ENCODE data around the gene ABCC3.

ABCC3 gene

DNA sequence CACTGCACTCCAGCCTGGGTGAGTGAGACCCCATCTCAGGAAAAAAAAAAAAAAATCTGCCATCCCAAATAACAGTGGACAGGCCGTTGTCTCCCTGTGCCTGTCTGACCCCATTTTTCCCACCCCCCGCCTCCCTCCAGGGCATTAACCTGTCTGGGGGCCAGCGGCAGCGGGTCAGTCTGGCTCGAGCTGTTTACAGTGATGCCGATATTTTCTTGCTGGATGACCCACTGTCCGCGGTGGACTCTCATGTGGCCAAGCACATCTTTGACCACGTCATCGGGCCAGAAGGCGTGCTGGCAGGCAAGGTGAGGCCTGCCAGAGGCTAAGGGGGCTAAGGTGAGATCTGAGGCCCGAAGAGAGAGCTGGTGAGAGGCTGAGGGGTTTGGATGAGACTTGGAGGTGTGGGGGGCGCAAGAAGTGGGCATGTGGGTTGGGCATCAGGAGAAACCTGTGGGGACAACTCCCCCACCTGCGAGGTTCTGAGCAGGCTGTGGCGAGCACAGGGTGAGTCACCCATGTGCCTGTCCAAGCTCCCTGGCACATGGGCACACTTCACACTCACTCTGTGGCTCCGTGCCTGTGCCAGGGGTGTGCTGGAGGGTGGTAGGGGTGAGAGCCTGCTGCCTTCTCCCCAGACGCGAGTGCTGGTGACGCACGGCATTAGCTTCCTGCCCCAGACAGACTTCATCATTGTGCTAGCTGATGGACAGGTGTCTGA lies 38.3 kb downstream of the ABCC3 start:
- H3K4me3 ChIP-seq (ENCODE audit: low read length), result no peak overlapping the region
- DNase-seq (ENCODE audit: low read depth), result peak; percentile 66
- TF ChIP-seq, protein P1, sequence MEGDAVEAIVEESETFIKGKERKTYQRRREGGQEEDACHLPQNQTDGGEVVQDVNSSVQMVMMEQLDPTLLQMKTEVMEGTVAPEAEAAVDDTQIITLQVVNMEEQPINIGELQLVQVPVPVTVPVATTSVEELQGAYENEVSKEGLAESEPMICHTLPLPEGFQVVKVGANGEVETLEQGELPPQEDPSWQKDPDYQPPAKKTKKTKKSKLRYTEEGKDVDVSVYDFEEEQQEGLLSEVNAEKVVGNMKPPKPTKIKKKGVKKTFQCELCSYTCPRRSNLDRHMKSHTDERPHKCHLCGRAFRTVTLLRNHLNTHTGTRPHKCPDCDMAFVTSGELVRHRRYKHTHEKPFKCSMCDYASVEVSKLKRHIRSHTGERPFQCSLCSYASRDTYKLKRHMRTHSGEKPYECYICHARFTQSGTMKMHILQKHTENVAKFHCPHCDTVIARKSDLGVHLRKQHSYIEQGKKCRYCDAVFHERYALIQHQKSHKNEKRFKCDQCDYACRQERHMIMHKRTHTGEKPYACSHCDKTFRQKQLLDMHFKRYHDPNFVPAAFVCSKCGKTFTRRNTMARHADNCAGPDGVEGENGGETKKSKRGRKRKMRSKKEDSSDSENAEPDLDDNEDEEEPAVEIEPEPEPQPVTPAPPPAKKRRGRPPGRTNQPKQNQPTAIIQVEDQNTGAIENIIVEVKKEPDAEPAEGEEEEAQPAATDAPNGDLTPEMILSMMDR (IDR thresholded peaks at IDR 0.05; ENCODE audit: insufficient read depth, low read depth, low read length, missing control alignments), result no peak

DNA sequence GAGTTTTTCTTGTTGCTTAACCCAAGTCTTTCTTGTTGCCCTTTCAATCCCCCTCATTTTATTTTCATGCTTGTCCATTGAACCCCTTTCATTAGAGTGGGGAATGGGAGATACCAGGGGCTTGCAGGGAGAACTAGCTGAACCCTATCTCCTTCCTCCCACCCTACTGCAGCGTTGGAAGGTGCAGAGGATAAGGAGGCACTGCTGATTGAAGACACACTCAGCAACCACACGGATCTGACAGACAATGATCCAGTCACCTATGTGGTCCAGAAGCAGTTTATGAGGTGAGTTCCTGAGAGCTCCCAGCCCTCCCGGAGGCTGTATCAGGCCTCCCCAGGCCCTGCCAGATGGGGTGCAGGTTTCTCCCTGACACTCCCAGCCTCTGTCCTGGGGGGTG lies 40.5 kb downstream of the ABCC3 start:
- TF ChIP-seq, protein P1 (IDR thresholded peaks at IDR 0.05; ENCODE audit: insufficient read depth, low read depth, low read length, missing control alignments), result no peak
- no peak for DNase-seq (ENCODE audit: low read depth)
- H3K4me3 ChIP-seq (ENCODE audit: low read length), result no peak overlapping the region

DNA sequence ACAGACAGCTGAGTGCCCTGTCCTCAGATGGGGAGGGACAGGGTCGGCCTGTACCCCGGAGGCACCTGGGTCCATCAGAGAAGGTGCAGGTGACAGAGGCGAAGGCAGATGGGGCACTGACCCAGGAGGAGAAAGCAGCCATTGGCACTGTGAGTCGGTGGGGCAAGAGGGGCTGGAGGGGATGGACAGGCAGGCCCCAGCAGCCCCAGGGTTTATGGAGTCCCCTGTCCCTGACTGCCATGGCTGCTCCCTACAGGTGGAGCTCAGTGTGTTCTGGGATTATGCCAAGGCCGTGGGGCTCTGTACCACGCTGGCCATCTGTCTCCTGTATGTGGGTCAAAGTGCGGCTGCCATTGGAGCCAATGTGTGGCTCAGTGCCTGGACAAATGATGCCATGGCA lies 40.9 kb downstream of the ABCC3 start:
- no peak overlapping the region for H3K4me3 ChIP-seq (ENCODE audit: low read length)
- DNase-seq (ENCODE audit: low read depth), result no peak
- TF ChIP-seq, protein P1 (IDR thresholded peaks at IDR 0.05; ENCODE audit: insufficient read depth, low read depth, low read length, missing control alignments), result no peak

DNA sequence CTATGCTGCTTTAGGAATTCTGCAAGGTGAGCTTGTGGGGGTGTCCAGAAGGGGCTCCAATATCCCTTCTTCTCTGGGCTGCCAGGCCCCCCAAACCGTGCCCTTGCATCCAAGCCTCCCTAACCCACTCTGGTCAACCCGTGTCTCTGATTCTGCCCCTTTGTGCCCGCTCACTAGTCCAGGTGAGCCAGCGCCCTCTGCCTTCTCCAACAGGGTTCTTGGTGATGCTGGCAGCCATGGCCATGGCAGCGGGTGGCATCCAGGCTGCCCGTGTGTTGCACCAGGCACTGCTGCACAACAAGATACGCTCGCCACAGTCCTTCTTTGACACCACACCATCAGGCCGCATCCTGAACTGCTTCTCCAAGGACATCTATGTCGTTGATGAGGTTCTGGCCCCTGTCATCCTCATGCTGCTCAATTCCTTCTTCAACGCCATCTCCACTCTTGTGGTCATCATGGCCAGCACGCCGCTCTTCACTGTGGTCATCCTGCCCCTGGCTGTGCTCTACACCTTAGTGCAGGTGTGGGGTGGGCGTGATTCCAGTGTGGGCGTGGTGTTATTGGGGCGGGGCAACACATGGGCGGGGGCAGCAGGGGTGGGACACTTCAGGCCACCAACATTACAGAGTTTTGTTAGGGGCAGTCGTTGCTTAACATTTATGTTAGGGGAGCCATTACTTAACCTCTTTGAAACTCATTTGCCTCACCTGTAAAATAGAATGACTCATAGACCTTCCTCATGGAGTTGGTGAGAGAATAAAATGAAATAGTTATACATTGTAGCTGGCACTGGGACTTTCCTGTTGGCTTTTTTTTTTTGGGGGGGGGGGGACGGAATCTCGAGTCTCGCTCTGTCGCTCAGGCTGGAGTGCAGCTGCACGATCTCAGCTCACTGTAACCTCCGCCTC lies 41.6 kb downstream of the ABCC3 start:
- DNase-seq (ENCODE audit: low read depth), result peak; percentile 56
- TF ChIP-seq, protein P1 (IDR thresholded peaks at IDR 0.05; ENCODE audit: insufficient read depth, low read depth, low read length, missing control alignments), result no peak
- no peak overlapping the region for H3K4me3 ChIP-seq (ENCODE audit: low read length)

DNA sequence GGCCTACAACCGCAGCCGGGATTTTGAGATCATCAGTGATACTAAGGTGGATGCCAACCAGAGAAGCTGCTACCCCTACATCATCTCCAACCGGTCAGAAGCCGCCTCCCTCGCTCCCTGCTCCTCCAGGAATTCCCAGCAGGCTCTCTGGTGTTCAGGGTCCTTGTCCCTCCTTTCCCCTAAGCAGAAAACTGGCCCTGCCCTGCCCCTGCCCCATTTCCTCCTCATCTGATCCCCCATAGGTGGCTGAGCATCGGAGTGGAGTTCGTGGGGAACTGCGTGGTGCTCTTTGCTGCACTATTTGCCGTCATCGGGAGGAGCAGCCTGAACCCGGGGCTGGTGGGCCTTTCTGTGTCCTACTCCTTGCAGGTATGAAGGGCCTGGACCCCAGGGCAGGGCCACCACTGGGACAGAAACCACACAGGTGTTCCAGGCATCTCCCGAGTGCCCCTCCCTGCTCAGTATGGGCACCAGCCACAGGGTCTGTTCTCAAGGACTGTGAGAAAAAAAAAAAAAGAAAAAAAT lies 43.2 kb downstream of the ABCC3 start:
- H3K4me3 ChIP-seq (ENCODE audit: low read length), result no peak overlapping the region
- TF ChIP-seq, protein P1 (IDR thresholded peaks at IDR 0.05; ENCODE audit: insufficient read depth, low read depth, low read length, missing control alignments), result no peak
- DNase-seq (ENCODE audit: low read depth), result no peak

DNA sequence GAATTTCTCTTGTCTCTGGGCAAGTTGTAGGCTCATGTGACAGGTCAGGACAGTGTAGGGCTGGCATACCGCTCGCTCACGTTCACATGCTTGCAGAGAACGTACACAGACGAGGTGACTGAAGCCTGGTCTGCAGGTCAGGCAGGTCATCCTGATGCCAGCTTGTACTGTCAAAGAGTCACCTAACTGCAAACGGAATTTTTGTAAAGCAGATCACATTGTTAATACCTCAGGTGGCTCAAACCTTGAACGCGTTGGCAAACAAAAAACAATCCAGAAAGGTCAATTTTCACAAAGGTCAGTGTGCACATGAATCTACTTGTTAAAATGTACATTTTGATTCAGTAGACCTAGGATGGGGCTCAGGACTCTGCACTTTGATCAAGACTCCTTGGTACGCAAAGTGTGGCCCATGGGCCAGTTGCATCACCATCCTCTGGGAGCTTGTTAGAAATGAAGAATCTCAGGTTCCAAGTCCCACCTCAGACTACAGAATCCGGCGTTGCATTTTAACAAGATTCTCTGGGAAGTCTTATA lies 44.4 kb downstream of the ABCC3 start:
- TF ChIP-seq, protein P1 (IDR thresholded peaks at IDR 0.05; ENCODE audit: insufficient read depth, low read depth, low read length, missing control alignments), result no peak
- DNase-seq (ENCODE audit: low read depth), result no peak
- H3K4me3 ChIP-seq (ENCODE audit: low read length), result no peak overlapping the region
